GM12878 (cell line): ENCODE measurements around the gene HS6ST3.

Experiments used
- CBX3 ChIP-seq: fragments of 200-600 bp; sonication (generic); IDR thresholded peaks from 2 replicates; pipeline ENCODE4 v1.6.1; 2016; ENCODE audit warnings: low read depth, borderline replicate concordance
- KDM1A ChIP-seq: fragments of 200-600 bp; sonication (generic); IDR thresholded peaks from 2 replicates; pipeline ENCODE4 v1.6.1; 2016; ENCODE audit warnings: borderline replicate concordance
- POLR2A ChIP-seq: IDR thresholded peaks from 2 replicates; pipeline ENCODE4 v1.6.1; 2011; ENCODE audit warnings: low read depth, mild to moderate bottlenecking, low read length
- TF ChIP-seq, protein P1 (sequence below), 3 experiments: IDR thresholded peaks in 2 of 3; conservative IDR thresholded peaks in 1 of 3; 2 replicates each; pipeline ENCODE4 v1.5.1; 2011; ENCODE audit warnings: low read depth in 3 of 3, low read length in 3 of 3, mild to moderate bottlenecking in 3 of 3, control low read depth in 2 of 3, moderate library complexity in 2 of 3, inconsistent platforms in 1 of 3, mixed read lengths in 1 of 3; ENCODE audit not compliant: control insufficient read depth in 2 of 3, insufficient read depth in 1 of 3; ENCODE audit errors: extremely low read depth in 1 of 3

DNA sequence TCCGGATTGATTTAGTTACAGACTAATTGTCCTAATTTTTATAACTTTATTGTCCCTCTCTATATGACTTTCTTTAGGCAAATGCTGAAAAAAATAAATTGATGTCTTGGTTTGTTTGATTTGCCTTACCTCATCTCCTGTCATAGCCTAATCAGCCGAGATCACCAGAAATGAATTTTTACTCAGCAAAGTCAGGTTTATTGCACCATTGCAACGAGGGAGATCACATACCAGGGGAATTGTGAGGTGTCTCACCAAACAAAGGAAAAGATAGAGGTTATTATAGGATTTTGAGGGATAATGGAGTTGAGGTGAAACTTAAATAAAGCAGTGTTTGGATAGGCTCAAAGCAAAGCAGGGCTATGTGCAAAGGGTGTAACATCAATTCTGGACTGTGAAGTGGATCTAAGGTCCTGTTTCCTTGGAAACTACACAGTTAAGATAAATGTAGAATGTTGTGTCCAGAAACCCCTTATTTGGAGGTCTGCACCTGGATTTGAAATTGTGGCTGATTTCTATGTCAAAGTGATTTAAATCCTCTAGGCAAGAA, 531.8 kb downstream of the HS6ST3 start:
- TF ChIP-seq CBX3 (no peak), KDM1A (no peak), POLR2A (no peak)
- TF ChIP-seq, protein P1, sequence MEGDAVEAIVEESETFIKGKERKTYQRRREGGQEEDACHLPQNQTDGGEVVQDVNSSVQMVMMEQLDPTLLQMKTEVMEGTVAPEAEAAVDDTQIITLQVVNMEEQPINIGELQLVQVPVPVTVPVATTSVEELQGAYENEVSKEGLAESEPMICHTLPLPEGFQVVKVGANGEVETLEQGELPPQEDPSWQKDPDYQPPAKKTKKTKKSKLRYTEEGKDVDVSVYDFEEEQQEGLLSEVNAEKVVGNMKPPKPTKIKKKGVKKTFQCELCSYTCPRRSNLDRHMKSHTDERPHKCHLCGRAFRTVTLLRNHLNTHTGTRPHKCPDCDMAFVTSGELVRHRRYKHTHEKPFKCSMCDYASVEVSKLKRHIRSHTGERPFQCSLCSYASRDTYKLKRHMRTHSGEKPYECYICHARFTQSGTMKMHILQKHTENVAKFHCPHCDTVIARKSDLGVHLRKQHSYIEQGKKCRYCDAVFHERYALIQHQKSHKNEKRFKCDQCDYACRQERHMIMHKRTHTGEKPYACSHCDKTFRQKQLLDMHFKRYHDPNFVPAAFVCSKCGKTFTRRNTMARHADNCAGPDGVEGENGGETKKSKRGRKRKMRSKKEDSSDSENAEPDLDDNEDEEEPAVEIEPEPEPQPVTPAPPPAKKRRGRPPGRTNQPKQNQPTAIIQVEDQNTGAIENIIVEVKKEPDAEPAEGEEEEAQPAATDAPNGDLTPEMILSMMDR (IDR thresholded peaks at IDR 0.05 in 2 of 3, conservative IDR thresholded peaks at IDR 0.05 in 1 of 3; ENCODE audit: control insufficient read depth in 2 of 3, extremely low read depth in 1 of 3, insufficient read depth in 1 of 3, low read depth in 3 of 3, low read length in 3 of 3) = no peak
